CD1c-positive myeloid dendritic cell (primary cell): ENCODE results near the gene UTP4.

Source experiments
- DNase-seq: peaks from one replicate; pipeline ENCODE4 v3.0.0-alpha.2; 2016; ENCODE audit errors: extremely low spot score

The UTP4 gene

DNA sequence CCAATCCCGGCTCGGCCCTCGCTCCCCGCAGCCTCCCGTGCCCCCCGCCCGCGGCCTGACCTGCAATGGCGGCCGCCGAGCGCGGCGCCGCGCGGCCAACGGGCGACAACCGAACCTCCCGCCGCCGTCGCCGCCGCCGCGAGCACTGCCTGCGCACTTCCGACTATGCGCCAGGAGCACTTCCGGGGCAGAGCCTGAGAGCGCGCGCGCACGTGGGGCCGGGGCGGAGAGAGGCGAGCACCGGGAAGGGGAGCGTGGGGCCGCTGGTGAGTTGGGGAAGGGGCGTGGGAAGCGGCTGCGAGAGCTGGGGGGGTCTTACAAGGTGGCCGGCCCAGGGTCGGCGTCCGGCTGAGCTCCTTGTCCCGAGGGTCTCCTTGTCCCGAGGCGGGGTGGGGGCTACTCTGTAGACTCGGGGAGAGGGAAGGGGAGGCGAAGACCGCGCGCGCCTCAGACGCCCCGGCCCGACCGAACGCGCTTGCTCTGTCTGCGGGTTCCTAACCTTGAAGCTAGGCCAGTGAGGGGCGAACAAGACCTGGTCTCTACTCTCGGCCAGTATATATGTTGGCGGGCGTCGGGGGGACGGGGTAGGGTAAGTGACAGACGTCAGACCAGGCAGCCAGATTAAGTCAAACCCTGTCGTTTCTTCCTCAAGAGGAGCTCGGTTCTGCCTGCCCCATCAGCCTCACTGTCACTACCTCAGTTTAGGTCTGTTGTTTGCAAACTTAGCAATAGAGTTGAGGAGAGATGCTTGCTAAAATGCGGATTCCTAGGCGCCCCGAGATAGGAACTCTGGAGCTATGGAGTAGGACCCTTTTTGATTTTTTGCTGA lies at the start of gene UTP4, which contains the start of gene CHTF8:
Gene UTP4 (plus strand): TSS at position 226 of the 829 bp plus-strand sequence. CDS start 811 bp downstream, outside the sequence.
Gene CHTF8 (minus strand): TSS at position 165 of the 829 bp plus-strand sequence. CDS start 11,130 bp downstream, outside the sequence.
- DNase-seq = peak; percentile 92

DNA sequence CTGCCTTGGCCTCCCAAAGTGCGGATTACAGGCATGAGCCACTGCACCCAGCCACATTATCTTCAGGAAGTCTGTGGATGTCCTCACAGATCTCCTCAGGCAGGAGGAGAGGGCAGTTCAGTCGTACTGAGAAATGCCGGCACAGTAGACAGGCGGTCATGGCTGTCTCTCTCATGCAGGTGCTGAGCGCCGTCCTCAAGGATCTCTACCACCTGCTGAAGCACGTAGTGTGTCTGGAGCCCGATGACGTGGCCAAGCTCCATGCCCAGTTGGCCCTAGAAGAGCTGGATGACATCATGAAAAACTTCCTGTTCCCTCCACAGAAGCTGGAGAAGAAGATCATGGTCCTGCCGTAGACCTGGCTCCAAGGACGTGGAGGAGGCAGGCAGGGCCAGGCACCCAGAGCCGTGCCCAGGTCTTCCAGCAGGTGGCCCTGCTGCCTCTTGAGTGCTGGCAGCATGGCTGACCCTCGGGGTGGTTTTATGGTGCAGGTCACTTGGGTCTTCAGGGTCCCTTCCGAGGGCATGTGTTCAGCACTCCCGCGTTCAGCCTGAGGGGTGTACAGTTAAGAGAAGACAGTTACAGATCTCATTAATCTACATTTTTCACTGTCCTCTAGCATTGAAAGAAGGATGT lies 49.0 kb upstream of the UTP4 start:
- no peak for DNase-seq

DNA sequence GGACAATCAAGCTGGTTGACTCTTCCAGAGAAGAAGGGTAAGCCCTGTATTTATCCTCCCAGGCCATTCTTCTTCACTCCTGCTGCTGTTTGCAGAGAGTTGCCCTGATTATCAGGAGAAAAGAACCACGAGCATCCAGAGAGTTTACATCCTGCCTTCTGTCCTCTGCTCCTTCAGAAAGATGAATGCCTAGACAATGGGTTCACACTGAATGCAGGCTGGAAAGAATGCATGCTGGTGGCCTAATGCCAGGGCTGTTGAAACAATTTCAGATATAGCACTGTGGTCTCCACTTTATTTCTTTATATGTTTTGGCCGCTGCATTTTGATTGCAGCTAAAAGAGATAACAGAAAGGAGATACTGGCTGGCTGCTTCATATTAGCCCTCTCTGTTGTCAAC lies 48.2 kb upstream of the UTP4 start:
- no peak for DNase-seq

DNA sequence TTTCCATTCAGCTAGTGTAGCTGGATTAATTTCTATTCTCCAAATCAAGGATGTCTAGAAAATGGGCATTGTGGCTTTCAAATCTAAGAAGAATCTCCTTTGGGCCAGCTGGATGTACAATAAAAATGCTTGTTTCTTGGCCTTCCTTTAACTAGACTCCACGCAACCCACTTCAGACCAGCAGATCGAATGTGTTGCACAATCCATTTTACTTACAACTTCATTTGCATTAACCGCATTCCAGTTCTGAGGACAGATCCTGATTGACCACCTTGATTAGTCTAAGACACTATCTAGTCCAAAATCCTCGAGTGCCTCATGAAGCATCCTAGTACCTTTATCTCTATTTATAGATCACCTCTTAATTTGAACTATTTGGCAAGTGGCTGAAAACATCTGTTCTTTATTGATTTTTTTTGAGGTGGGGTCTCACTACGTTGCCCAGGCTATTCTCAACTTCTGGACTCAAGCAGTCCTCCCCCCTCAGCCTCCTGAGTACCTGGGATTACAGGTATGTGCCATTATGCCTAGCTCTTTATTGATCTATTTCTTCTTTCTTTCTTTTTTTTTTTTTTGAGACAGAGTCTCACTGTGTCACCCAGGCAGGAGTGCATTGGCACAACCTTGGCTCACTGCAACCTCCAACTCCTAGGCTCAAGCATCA lies 47.3 kb upstream of the UTP4 start:
- DNase-seq = no peak

DNA sequence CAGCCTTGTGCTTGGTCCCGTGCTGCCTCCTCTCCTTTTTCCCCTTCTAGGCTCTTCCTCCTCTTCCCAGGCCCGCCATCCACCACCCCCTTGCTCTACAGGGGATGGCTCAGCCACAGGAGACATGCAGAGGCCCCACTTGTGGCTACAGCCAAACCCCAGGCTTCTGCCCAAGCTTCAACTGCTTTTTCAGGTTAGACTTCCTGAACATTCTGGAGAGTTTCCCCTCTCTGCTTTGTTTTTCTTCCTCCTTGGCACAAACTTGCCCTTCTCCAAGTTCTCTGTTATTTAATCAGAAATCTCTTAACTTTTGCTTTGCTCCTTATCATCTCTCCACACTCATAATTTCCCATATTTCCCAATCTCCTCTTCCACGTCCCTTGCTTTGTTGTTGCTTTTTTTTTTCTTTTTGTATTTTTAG lies 45.3 kb upstream of the UTP4 start:
- DNase-seq = no peak

- no peak for DNase-seq
Observed at GRCh38 chr16:69088684-69089083, 43.8 kb upstream of the UTP4 start.

DNA sequence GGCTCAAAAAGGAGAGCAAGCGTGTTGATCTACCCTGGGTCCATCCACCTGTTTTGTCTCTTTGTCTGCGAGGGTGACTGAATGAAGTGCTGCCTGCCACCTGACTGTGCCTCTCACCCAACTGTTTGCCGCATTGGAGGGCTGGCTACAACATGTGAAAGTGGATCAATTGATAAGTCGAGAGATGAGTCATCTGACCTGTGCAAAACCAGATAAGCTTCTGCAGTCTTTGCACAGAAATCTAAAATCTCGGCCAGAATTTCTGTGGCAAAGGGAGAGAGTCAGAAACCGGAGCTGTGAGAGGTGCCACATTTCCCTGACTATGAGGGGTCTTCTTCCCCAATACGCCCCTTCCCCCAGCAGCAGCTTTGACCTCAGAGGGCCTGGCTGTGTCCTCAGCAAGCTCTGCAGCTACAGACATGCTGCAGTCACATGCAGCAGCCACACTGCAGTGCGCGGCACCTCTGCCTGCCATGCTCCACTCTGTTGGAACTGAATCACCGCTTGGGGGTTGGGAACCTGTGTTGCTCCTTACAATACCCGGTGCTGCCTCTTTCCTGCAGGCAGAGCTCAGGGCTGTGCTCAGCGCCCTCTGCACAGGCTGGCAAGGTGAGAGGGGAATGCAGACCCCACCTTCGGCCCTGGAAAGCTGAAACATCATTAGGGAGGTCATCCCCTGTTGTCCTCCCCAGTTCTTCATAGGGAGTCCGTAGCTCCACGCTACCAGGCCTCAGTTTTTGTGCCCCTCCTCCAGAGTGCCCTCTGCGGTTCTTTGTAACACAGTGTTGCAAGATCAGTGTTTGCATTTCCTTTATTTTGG lies 43.1 kb upstream of the UTP4 start:
- DNase-seq = no peak

GRCh38 chr16:69093974-69094373 lies 38.5 kb upstream of the UTP4 start:
- DNase-seq = no peak

GRCh38 chr16:69094501-69094900 lies 37.9 kb upstream of the UTP4 start:
- DNase-seq = no peak

DNA sequence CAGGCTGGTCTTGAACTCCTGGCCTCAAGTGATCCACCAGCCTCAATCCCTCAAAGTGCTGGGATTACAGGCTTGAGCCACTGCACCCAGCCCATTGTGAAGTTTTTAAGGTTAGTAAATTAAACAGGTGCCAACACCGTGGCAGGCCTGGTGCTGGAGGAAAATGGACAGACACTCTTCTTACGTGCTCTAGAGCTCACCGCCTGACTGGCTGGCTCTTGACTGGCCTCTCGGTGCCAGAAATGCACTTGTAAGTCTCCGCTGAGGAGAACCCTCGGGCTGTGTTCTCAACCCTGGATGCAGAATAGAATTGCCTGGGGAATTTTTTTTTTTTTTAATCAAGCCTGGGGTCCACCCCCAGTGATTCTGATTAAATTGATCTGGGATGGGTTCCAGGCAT lies 37.3 kb upstream of the UTP4 start:
- no peak for DNase-seq

DNA sequence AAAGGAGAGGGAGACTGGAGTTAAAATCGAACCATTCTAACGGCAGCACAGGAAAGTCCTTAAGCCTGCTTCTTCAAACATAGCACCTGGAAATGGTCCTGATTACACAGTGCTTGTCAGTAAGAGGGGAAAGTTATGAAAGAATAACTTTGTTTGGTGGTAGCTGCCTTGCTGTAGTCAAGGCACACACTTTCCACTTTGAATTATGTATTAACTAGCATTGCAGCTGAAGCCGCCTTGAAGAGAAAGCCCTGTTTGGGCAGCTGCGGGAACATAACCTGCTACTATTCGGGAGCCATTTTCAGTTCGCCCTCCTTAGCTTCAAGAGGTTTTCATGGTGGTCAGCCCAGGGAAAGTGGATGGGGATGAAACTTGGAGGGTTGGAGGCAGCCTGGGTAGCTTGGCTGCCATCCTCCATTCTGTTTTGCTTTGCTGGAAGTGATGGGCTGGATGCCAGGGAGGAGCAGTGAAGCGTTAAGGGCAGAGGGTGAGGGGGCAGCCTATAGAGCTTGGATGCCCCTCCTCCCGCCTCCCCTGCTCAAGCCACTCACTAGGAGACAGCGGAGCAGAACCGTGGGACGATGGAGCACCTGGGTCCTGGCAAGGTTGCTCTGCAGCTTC lies 32.3 kb upstream of the UTP4 start:
- DNase-seq = no peak

DNA sequence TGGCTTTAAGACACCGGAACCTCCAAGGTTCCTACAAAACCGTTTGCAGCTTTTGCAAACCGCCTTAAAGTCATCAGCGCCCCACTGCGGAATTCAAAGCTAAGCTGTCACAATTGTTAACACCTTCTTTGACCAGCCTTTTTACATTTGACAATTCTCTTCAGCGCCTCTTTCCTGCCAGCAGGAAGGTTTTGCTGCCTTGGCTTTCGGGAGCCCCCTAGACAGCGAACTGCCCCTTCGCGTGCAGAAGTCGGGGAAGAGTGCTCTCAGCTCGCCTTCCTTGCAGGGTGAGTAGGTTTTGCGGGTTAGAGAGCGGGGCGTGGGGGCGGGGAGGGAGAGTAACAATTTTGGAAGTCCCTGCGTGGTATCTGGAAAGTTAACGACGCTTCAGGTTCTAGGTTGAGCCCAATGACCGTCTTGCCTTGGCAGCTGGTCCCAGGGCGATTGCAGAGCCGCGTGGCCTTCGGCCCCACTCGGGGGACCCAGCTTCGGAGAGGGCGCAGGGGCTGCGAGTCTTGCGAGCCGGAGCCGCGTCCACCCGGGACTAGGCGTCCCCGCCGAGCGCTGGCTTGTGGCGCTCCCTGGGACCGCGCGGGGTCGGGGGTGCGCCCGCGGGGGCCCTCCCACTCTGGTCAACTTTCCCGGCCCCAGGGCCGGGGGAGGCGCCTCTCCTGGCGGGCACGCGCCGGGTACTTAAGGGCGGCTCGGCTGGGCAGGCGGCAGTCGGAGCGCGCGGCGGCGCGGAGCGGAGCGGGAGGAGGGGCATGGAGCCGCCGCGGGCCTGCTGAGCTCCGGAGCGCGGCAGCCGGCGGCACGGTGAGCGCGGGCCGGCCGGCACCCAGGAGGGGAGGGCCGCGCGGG lies 26.7 kb upstream of the UTP4 start, which contains the start of gene HAS3:
Gene HAS3 (plus strand): TSS at position 153 of the 861 bp plus-strand sequence. CDS start 3,743 bp downstream, outside the sequence.
- peak; percentile 18 for DNase-seq

DNA sequence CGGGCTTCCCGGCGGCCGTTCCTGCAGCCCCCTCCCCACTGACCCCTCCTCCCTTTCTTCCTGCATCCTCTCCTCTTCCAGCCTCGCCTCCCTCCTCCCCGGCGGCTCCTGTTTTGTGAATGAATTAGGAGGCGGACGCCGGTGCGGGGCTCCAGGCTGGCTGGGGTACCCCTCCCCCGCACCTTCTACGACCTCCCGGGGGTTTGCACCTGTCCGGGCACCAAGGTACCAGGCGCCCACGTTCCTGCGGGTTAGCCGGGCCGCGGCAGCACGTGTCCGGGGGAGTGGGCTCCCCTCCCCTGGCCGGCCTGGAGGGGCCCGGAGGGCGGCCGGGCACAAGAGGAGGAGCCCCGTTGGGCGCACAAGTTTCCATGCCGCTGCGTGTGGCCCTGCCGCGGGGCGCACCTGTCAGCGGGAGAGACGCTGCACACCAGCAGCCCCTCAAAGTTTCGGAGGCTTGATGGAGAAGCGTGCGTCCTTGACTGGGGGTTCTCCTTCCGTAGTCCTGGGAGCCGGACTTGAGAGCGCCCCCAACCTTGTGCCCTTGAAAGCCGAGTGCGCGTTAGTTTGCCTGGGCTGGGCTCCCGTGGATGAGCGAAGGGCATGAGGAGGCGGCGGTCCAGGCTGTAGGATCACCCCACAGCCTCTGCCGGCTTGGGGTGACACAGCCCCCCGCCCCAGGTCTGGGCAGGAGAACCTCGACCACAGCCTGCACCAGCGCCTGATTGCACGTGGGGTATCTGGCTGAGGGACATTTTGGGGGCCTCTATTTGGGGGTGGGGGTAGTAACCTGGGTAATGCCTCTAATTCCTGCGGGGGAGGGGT lies 25.7 kb upstream of the UTP4 start:
- no peak for DNase-seq

DNA sequence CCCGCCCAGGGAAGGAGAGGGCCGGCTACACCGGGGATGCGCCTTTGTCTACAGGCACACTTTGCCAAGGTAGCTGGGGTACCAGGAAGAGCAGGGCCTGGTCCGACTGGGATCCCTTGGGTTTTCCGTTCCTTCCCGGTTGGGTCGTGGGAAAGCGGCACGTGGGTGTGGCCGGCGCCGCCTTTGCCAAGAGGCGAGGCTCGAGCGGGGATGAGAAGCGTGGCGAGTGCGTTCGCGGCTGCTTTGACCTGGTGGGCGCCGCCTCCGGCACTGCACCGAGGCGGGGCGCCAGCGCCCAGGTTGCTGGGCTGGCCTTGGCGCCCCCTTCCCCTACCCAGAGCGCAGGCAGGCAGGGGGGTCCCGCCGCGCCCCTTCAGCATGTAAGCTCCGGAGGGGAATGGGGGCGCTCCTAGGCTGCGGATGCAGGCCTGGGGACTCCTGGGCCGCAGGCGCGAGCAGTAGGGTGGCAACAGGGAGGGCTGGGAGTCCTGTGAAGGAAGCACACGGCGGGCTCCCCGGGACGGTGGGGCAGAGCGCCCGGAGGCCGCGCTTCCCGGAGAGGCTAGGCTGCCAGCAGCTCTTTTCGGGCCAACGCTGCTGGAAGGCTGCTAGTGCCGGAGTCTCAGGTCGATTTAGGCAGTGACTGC lies 25.0 kb upstream of the UTP4 start:
- no peak for DNase-seq

DNA sequence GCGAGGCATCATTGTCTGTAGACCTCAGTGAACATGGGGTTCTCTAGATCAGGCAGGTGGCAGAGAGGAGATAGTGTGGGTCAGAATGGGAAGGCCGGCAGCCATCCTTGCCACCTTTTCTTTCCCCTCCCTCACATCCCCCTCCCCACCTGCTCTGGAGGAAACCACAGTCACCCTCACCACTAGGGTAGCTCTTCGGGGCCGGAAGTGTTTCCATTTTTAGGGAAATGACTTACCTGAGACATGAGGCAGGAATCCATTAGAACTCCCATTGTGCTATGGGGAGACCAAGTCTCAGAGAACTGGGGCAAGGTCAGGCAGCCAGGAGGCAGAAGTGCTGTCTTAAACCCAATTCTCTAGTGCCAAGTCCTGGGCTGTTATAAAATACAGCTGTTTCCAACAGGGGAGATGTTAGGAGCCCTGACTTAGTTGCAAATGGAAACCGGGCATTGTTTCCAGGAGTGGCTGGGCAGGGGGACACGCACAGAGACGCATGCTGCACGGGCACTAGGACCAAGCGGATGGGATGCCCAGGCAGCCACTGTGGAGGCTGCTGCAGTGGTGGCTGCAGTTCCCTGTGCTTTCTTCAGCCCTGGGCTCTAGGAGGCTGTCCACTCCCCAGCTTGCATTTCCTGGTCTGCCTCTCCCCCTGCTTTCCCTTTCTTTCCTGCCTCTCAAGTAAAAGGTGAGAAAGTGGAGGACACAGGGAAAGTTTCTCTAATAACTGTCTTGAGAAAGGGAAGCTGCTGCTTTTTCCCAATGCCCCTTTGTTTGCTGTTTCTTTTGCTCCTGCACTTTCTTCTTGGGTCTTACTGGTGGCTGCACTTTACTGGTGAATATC lies 24.2 kb upstream of the UTP4 start:
- DNase-seq = no peak

GRCh38 chr16:69108905-69109252 lies 23.6 kb upstream of the UTP4 start:
- no peak for DNase-seq

- no peak for DNase-seq
Observed at GRCh38 chr16:69109486-69110270, 22.8 kb upstream of the UTP4 start.
